Hepatocyte (in vitro differentiated cells): ENCODE measurements around the gene SLC25A30. TPM values are rescaled to one million over a fixed set of nuclear protein-coding genes. Genes with fewer than 3 reads are reported as not detected.
A peak's percentile ranks its signal among the peaks of the same experiment; 100 is the strongest.
"Not testable (repeated sequence)": the region's sequence is repeated elsewhere in the genome, so short reads cannot be mapped to it uniquely, and the experiment has no call there.

ENCODE experiments used
- DNase-seq: peaks from one replicate; pipeline ENCODE4 v3.0.0-alpha.2; 2016; ENCODE audit warnings: low spot score
- H2AFZ ChIP-seq: fragments of 200-600 bp; sonication (generic); 2 replicates; pipeline ENCODE4 v1.6.0; 2016; ENCODE audit warnings: antibody characterized with exemption, mild to moderate bottlenecking
- H3K27ac ChIP-seq: fragments of 200-600 bp; sonication (generic); 2 replicates; pipeline ENCODE4 v1.5.1; 2016; ENCODE audit warnings: mild to moderate bottlenecking
- H3K27me3 ChIP-seq: fragments of 200-600 bp; sonication (generic); 2 replicates; pipeline ENCODE4 v1.6.1; 2016
- H3K36me3 ChIP-seq: fragments of 200-600 bp; sonication (generic); replicated peaks from 2 replicates; pipeline ENCODE4 v1.5.1; 2016; ENCODE audit warnings: low read depth; ENCODE audit not compliant: insufficient read depth
- H3K4me1 ChIP-seq: fragments of 200-600 bp; sonication (generic); 2 replicates; pipeline ENCODE4 v1.5.1; 2016; ENCODE audit warnings: mild to moderate bottlenecking, moderate library complexity; ENCODE audit not compliant: insufficient read depth
- H3K4me2 ChIP-seq: fragments of 200-600 bp; sonication (generic); 2 replicates; pipeline ENCODE4 v1.6.0; 2016
- H3K4me3 ChIP-seq: fragments of 200-600 bp; sonication (generic); 2 replicates; pipeline ENCODE4 v1.5.1; 2016; ENCODE audit warnings: mild to moderate bottlenecking
- H3K79me2 ChIP-seq: fragments of 200-600 bp; sonication (generic); 2 replicates; pipeline ENCODE4 v1.6.0; 2017; ENCODE audit warnings: mild to moderate bottlenecking
- H3K9me2 ChIP-seq: fragments of 200-600 bp; sonication (generic); replicated peaks from 2 replicates; pipeline ENCODE4 v1.6.0; 2017; ENCODE audit warnings: mild to moderate bottlenecking; ENCODE audit not compliant: insufficient read depth
- H3K9me3 ChIP-seq: fragments of 200-600 bp; sonication (generic); 2 replicates; pipeline ENCODE4 v1.5.1; 2016; ENCODE audit warnings: low read depth, mild to moderate bottlenecking
- H4K20me1 ChIP-seq: fragments of 200-600 bp; sonication (generic); 2 replicates; pipeline ENCODE4 v1.6.0; 2016; ENCODE audit warnings: mild to moderate bottlenecking; ENCODE audit not compliant: insufficient read depth, poor library complexity, severe bottlenecking
- EZH2 ChIP-seq: fragments of 200-600 bp; sonication (generic); IDR thresholded peaks from 2 replicates; pipeline ENCODE4 v1.6.1; 2016; ENCODE audit warnings: antibody characterized with exemption, mild to moderate bottlenecking, borderline replicate concordance
- EZH2phosphoT487 ChIP-seq: fragments of 200-600 bp; sonication (generic); IDR thresholded peaks from one replicate; pipeline ENCODE4 v1.6.1; 2018; ENCODE audit warnings: antibody characterized with exemption, mild to moderate bottlenecking, low read depth, moderate library complexity; ENCODE audit not compliant: unreplicated experiment, severe bottlenecking
- WGBS: methylation state at CpG from one replicate; pipeline ENCODE4 v1.1.6; 2016; ENCODE audit warnings: low lambda C conversion rate; ENCODE audit errors: missing lambda C conversion rate; 5-methylcytosine and 5-hydroxymethylcytosine counted together
- polyA plus RNA-seq: library from polyadenylated mRNA; unstranded; fragments of >200 nt; fragmentation: Nextera tagmentation; extraction: Ambion mirVana; gene quantifications from 2 replicates; pipeline ENCODE4 v1.2.1, GENCODE V29; 2016
- total RNA-seq: library from RNA; depleted of rRNA; stranded (reverse); fragments of >200 nt; gene quantifications from 2 replicates; pipeline ENCODE4 v1.2.3, GENCODE V29; 2014
- TF ChIP-seq, protein P1 (sequence below): fragments of 200-600 bp; sonication (generic); IDR thresholded peaks from 2 replicates; pipeline ENCODE4 v1.5.1; 2016; ENCODE audit warnings: antibody characterized with exemption, mild to moderate bottlenecking; ENCODE audit not compliant: poor library complexity

Gene SLC25A30
- total and polyA plus RNA-seq, 2 experiments from 2014 or later: 2.8 to 13.3 TPM

DNA sequence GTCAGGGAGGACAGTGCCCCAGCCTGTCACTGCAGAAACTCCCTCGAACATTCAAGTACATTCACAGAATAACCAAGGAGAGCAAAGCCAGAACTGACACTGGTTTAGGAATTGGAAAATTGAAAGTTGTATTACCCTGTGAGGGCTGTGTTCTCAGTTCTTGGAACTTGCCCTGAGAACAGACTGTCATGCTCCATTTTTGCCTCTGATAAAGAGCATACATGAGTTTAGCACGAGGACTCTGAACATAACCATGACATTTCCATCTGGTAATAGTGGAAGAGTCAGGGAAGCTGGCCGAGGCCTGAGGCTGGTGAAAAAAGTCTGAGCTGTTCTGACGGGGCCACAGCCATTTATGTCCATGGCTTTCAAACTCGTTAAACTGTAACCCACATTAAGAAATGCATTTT lies 15.2 kb upstream of the SLC25A30 start:
- no peaks in the 10 kb centered on the region for H3K9me2 ChIP-seq
- H3K4me3 ChIP-seq: no peak overlapping the region
- H3K4me2 ChIP-seq: peak overlapping the region; percentile 16
- TF ChIP-seq EZH2: no peak
- TF ChIP-seq, protein P1, sequence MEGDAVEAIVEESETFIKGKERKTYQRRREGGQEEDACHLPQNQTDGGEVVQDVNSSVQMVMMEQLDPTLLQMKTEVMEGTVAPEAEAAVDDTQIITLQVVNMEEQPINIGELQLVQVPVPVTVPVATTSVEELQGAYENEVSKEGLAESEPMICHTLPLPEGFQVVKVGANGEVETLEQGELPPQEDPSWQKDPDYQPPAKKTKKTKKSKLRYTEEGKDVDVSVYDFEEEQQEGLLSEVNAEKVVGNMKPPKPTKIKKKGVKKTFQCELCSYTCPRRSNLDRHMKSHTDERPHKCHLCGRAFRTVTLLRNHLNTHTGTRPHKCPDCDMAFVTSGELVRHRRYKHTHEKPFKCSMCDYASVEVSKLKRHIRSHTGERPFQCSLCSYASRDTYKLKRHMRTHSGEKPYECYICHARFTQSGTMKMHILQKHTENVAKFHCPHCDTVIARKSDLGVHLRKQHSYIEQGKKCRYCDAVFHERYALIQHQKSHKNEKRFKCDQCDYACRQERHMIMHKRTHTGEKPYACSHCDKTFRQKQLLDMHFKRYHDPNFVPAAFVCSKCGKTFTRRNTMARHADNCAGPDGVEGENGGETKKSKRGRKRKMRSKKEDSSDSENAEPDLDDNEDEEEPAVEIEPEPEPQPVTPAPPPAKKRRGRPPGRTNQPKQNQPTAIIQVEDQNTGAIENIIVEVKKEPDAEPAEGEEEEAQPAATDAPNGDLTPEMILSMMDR: no peak
- TF ChIP-seq EZH2phosphoT487: no peak
- no peaks in the 10 kb centered on the region for H3K27me3 ChIP-seq
- H4K20me1 ChIP-seq: no peaks in the 10 kb centered on the region
- H2AFZ ChIP-seq: no peak overlapping the region
- DNase-seq: no peak
- H3K4me1 ChIP-seq: peaks cover 5% of the 10 kb centered on the region
- no peaks in the 10 kb centered on the region for H3K9me3 ChIP-seq
- peak overlapping the region; percentile 41 for H3K27ac ChIP-seq
- H3K79me2 ChIP-seq: no peaks in the 10 kb centered on the region
- 61% methylated on average over 5 of the region's 5 CpGs for WGBS
- no peaks in the 10 kb centered on the region for H3K36me3 ChIP-seq

DNA sequence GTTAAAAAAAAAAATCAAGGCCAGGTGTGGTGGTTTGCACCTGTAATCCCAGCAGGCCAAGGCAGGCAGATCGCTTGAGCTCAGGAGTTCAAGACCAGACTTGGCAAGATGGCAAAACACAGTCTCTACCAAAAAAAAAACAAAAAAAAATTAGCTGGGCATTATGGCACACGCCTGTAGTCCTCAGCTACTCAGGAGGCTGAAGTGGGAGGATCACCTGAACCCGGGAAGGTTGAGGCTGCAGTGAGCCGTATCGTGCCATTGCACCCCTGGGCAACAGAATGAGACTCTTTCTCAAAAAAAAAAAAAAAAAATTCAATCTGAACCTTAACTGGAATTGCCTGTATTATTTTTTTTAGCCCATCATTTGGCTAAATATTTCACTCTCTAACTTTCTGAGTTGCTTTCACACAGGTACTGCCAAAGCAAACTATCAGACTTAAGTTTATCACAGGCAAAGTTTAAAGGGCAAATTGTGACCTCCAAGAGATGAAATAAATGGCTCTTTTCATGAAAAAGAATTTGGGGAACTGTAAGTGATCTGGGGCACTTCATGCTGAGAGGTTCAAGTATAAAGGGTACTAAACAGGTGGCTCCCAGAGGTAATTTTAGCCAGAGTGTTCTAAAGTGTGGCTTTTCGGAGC lies 14.7 kb upstream of the SLC25A30 start:
- H3K36me3 ChIP-seq: no peaks in the 10 kb centered on the region
- H3K9me3 ChIP-seq: no peaks in the 10 kb centered on the region
- no peak overlapping the region for H2AFZ ChIP-seq
- H4K20me1 ChIP-seq: no peaks in the 10 kb centered on the region
- no peaks in the 10 kb centered on the region for H3K9me2 ChIP-seq
- H3K4me1 ChIP-seq: peaks cover 5% of the 10 kb centered on the region
- no peaks in the 10 kb centered on the region for H3K27me3 ChIP-seq
- WGBS: 89% methylated on average over 6 of the region's 6 CpGs
- H3K27ac ChIP-seq: peak overlapping the region; percentile 41
- no peaks in the 10 kb centered on the region for H3K79me2 ChIP-seq
- no peak overlapping the region for H3K4me3 ChIP-seq
- H3K4me2 ChIP-seq: no peak overlapping the region
- TF ChIP-seq, protein P1: no peak
- TF ChIP-seq EZH2phosphoT487 (no peak), EZH2 (no peak)
- DNase-seq: no peak

DNA sequence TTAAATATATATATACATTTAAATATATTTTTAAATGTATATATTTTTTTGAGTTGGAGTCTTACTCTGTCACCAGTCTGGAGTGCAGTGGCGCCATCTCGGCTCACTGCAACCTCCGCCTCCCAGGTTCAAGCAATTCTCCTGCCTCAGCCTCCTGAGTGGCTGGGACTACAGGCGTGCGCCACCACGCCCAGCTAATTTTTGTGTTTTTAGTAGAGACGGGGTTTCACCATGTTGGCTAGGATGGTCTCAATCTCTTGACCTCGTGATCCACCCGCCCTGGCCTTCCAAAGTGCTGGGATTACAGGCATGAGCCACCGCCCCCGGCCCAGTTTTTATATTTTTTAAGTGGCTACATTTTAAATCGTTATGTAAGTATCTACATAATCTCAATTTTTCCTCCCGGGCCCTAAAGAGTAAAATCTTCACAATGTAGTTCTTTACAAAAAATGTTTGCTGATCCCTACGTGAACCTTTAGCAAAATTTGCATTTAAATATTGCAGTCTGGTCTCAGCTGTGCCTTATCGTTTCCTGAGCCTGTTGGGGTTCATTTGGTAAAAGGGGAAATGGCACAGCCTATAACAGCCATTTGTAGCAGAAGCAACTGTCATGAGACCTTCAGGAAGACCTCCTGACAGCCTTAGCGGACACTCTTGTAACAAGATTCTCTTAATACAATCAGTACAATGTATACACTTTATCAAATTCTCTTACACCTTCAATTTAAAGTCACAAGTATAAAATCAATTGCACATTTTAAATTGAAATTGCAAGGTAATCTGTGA lies 8.1 kb upstream of the SLC25A30 start:
- not testable (repeated sequence) for H3K4me3 ChIP-seq, H3K79me2 ChIP-seq, H3K36me3 ChIP-seq, H3K4me2 ChIP-seq, H2AFZ ChIP-seq, H3K9me3 ChIP-seq, H4K20me1 ChIP-seq, DNase-seq, H3K4me1 ChIP-seq, H3K27me3 ChIP-seq, H3K9me2 ChIP-seq, H3K27ac ChIP-seq
- 93% methylated on average over 16 of the region's 16 CpGs for WGBS

DNA sequence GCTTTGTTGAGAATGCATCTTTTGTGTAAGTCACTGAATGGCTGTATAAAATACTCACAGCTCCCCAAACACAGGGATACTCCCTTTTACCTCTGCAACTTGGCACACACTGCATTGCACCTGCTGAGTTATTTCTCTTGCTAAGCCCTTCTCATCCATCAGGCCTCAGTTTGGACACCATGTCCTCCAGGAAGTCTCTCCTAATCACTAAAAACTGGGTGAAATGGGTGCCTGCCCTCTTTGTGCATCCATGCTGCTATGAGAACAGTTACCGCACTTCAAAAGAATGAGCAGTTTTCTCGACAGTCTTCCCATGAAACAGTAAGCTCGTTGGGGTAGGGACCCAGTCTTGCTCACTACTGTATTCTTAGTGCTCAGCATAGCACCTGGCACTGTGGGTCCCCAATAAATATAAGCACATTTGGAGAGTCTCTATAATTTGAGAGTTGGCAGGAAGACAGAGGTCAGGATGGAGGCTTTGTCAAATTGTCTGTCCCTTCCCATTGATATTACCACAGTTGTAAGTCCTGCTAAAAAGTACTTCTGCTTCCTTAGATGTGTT lies 4.6 kb upstream of the SLC25A30 start:
- TF ChIP-seq EZH2 (no peak), EZH2phosphoT487 (no peak)
- TF ChIP-seq, protein P1: no peak
- no peak overlapping the region for H2AFZ ChIP-seq
- H3K27me3 ChIP-seq: no peaks in the 10 kb centered on the region
- no peak for DNase-seq
- no peak overlapping the region for H3K4me2 ChIP-seq
- no peak overlapping the region for H3K4me3 ChIP-seq
- no peaks in the 10 kb centered on the region for H3K36me3 ChIP-seq
- 87% methylated on average over 3 of the region's 3 CpGs for WGBS
- H4K20me1 ChIP-seq: no peaks in the 10 kb centered on the region
- H3K27ac ChIP-seq: no peak overlapping the region
- no peaks in the 10 kb centered on the region for H3K9me2 ChIP-seq
- no peaks in the 10 kb centered on the region for H3K9me3 ChIP-seq
- H3K79me2 ChIP-seq: no peaks in the 10 kb centered on the region
- no peaks in the 10 kb centered on the region for H3K4me1 ChIP-seq
